Stomach (tissue), 9 donors: ENCODE data around the gene ATP6AP2. TPM values are rescaled to one million over a fixed set of nuclear protein-coding genes. Genes with fewer than 3 reads are reported as not detected.

ENCODE experiments used
- DNase-seq, 2 donors: peaks; one replicate each; pipeline versions ENCODE4 v3.0.0 to v3.0.0-alpha.2; 2013 to 2019
- H3K27ac ChIP-seq, 5 donors: fragments of 200-600 bp in 4 of 5; sonication (generic) in 4 of 5; one replicate each; pipeline ENCODE4 v1.5.1; 2013 to 2019; ENCODE audit warnings: mild to moderate bottlenecking in 1 of 5, moderate library complexity in 1 of 5
- H3K27me3 ChIP-seq, 3 donors: fragments of 200-600 bp; sonication (generic); one replicate each; pipeline ENCODE4 v1.5.1; 2017 to 2019; ENCODE audit warnings: mixed run types in 1 of 3
- H3K36me3 ChIP-seq, 4 donors: fragments of 200-600 bp; sonication (generic); 1 replicate in 3 of 4; 2 replicates in 1 of 4; pipeline ENCODE4 v1.5.1; 2016 to 2019
- H3K4me1 ChIP-seq, 4 donors: fragments of 200-600 bp; sonication (generic); one replicate each; pipeline ENCODE4 v1.5.1; 2016 to 2019
- H3K4me3 ChIP-seq, 4 donors: fragments of 200-600 bp; sonication (generic) in 3 of 4; one replicate each; pipeline ENCODE4 v1.5.1; 2016 to 2019; ENCODE audit warnings: mild to moderate bottlenecking in 1 of 4
- H3K9me3 ChIP-seq, 4 donors: fragments of 200-600 bp; sonication (generic); one replicate each; pipeline ENCODE4 v1.5.1; 2016 to 2019
- CTCF ChIP-seq, 7 experiments: fragments of 450-650 bp in 4 of 7; fragments of 200-600 bp in 3 of 7; sonication (generic) in 3 of 7; IDR thresholded peaks; one replicate each; pipeline ENCODE4 v1.5.1; 2016 to 2019; ENCODE audit warnings: antibody characterized with exemption in 7 of 7, control low read depth in 2 of 7, mild to moderate bottlenecking in 1 of 7
- EP300 ChIP-seq: sonication (generic); formaldehyde crosslinking; IDR thresholded peaks from one replicate; pipeline ENCODE4 v1.6.1; 2017; ENCODE audit warnings: antibody characterized with exemption
- POLR2A ChIP-seq, 4 donors: fragments of 450-650 bp; IDR thresholded peaks; one replicate each; pipeline ENCODE4 v1.6.1; 2016; ENCODE audit warnings: antibody characterized with exemption in 4 of 4, control low read depth in 2 of 4, mild to moderate bottlenecking in 1 of 4, moderate library complexity in 1 of 4
- POLR2AphosphoS5 ChIP-seq, 3 donors: sonication (generic); formaldehyde crosslinking; IDR thresholded peaks; one replicate each; pipeline ENCODE4 v1.6.1; 2016; ENCODE audit warnings: antibody characterized with exemption in 3 of 3
- WGBS, 5 donors: extraction: QIAGEN DNeasy Blood & Tissue Kit in 3 of 5; methylation state at CpG; one replicate each; pipeline versions ENCODE4 v1.1.5 to v1.1.7; 2013 to 2018; 5-methylcytosine and 5-hydroxymethylcytosine counted together
- intact Hi-C: fragments of 100-400 bp; cut with DNase I; formaldehyde crosslinking; loops from one replicate; pipeline ENCODE4 v1.15.1; 2023; ENCODE audit warnings: low total_unique reads
- polyA plus RNA-seq, 3 donors: library from polyadenylated mRNA; stranded (reverse); fragments of 200-250 nt; gene quantifications; one replicate each; pipeline ENCODE4 v1.2.3, GENCODE V29; 2013
- total RNA-seq, 5 donors: library from RNA; depleted of rRNA; stranded (reverse); fragments of >200 nt; gene quantifications; one replicate each; pipeline versions ENCODE4 v1.1.0 to v1.2.3, GENCODE V29; 2014 to 2016
- donor health status: healthy with polysubstance abuse.
- donor health status: Bipolar disorder and iron deficiency.
- donor health status: healthy.

The ATP6AP2 gene
- total and polyA plus RNA-seq, 8 donors: 10.4 to 216 (median 58.9) TPM

- peak in 1 of 2 donors; percentile 90 for DNase-seq
- intact Hi-C loops: no loop called here
- H3K27me3 ChIP-seq: peaks cover 0 to 14% (median 0%) of the 10 kb centered on the region in 3 donors
- no peaks in the 10 kb centered on the region for H3K36me3 ChIP-seq
- no peak for TF ChIP-seq POLR2A (IDR thresholded peaks at IDR 0.05)
- TF ChIP-seq POLR2AphosphoS5 (IDR thresholded peaks at IDR 0.05): peak in 1 of 3 donors; percentile 21
- peak in 5 of 7 experiments; percentile 65 to 92 (median 86) for TF ChIP-seq CTCF (IDR thresholded peaks at IDR 0.05)
- H3K4me1 ChIP-seq: peaks cover 0 to 17% (median 7%) of the 10 kb centered on the region in 4 donors
- no peak overlapping the region for H3K27ac ChIP-seq
- no peaks in the 10 kb centered on the region for H3K9me3 ChIP-seq
- WGBS, 5 donors: 3 to 6% (median 4%) methylated on average over 8 of the region's 8 CpGs
- no peak overlapping the region for H3K4me3 ChIP-seq
These were observed 37.0 kb upstream of the ATP6AP2 start for GRCh38 chrX:40543661-40544328.

DNA sequence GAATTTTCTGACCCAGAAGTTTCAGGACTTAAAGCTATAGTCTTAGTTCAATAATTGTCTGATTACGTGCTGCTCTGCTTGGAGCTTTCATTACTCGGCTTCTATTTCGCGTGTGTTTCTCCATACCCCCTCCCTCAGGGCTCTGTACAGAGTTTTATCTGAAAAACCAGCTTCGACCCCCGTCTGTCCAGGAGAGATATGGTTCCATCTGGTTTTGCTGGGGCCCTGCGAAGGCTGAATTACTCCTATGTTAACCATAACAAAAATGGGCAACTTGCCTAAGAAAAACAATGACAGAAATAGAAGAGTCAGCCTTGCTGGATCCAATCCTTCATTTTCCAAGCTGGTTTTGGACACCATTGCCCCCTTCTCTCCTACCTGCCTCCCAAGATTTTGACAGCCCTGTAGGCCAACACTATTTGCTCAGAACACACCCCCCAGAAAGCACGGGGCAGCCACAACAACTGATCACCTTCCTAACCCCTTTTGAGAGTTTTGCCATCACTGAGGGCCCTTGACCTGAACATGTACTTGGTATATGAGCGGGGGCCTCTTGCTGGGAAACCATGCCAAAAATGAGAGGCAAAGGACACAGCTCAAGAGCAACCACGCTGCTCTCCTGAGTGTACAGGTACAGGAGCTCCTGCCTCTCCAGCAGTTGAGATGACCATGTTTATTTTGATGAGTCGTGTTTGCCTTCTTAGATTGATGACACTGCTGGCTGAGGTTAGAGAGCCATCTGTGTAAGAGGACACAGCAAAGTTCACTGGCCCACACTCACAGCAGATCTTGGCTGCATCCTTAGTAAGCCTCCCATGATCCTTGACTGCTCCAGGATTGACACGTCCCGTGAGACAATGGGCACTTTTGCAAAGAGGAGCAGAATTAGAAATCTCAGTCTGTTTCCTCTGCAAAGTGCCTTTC lies 36.2 kb upstream of the ATP6AP2 start:
- H3K27me3 ChIP-seq: peaks cover 0 to 6% (median 0%) of the 10 kb centered on the region in 3 donors
- no peak overlapping the region for H3K27ac ChIP-seq
- intact Hi-C loops: no loop called here
- peak in 1 of 2 donors; percentile 35 for DNase-seq
- H3K4me1 ChIP-seq: peaks cover 0 to 14% (median 6%) of the 10 kb centered on the region in 4 donors
- no peak overlapping the region for H3K4me3 ChIP-seq
- TF ChIP-seq EP300 (no peak), POLR2AphosphoS5 (IDR thresholded peaks at IDR 0.05) (no peak), CTCF (IDR thresholded peaks at IDR 0.05) (no peak), POLR2A (IDR thresholded peaks at IDR 0.05) (no peak)
- WGBS, 5 donors: 44 to 58% (median 48%) methylated on average over 11 to 13 of the region's 13 CpGs
- H3K36me3 ChIP-seq: no peaks in the 10 kb centered on the region
- no peaks in the 10 kb centered on the region for H3K9me3 ChIP-seq

DNA sequence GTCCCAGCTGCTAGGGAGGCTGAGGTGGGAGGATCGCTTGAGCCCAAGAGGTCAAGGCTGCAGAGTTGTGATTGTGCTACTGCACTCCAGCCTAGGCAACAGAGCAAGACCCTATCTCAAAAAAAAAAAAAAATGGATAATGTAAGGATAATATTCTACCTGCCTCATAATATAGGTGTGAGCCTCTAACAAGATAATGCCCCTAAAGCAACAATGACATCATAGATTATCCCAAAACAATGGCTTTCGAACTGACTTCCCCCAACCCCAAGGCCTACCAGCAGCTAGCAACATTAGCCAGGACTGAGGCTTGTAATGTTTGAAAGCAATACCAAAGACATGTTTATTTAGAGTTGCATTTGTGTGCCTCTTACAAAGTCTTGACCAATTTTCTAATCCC lies 33.9 kb upstream of the ATP6AP2 start:
- TF ChIP-seq CTCF (IDR thresholded peaks at IDR 0.05): no peak
- 94 to 100% (median 97%) methylated on average over 2 of the region's 2 CpGs for WGBS, 5 donors
- intact Hi-C loops: no loop called here
- Histone ChIP-seq H3K36me3 (no peaks in the 10 kb centered on the region), H3K4me1 (peaks cover 0 to 14% (median 6%) of the 10 kb centered on the region in 4 donors), H3K27me3 (peaks cover 0 to 3% (median 0%) of the 10 kb centered on the region in 3 donors), H3K4me3 (no peak overlapping the region), H3K27ac (no peak overlapping the region), H3K9me3 (no peaks in the 10 kb centered on the region)
- DNase-seq: no peak

- Histone ChIP-seq H3K27me3 (peaks cover 0 to 3% (median 0%) of the 10 kb centered on the region in 3 donors), H3K4me3 (no peak overlapping the region), H3K36me3 (no peaks in the 10 kb centered on the region), H3K4me1 (no peaks in the 10 kb centered on the region), H3K27ac (no peak overlapping the region), H3K9me3 (no peaks in the 10 kb centered on the region)
- intact Hi-C loops: no loop called here
- 62 to 81% (median 71%) methylated on average over 4 to 9 of the region's 9 CpGs for WGBS, 5 donors
- peak in 1 of 2 donors; percentile 65 for DNase-seq
- TF ChIP-seq EP300 (no peak), POLR2A (IDR thresholded peaks at IDR 0.05) (no peak), CTCF (IDR thresholded peaks at IDR 0.05) (no peak), POLR2AphosphoS5 (IDR thresholded peaks at IDR 0.05) (no peak)
These were observed 30.7 kb upstream of the ATP6AP2 start for GRCh38 chrX:40550066-40550465.
